Daoy (cell line): ENCODE data around the gene HLA-E. TPM values are rescaled to one million over a fixed set of nuclear protein-coding genes. Genes with fewer than 3 reads are reported as not detected.
"Not testable (repeated sequence)": the region's sequence is repeated elsewhere in the genome, so short reads cannot be mapped to it uniquely, and the experiment has no call there.

Experiments
- DNase-seq: peaks from one replicate; pipeline ENCODE4 v3.0.0-alpha.2; 2015; ENCODE audit warnings: low read depth
- total RNA-seq: library from RNA; depleted of rRNA; stranded (reverse); fragments of >200 nt; shearing (Covaris generic); gene quantifications from 2 replicates; pipeline ENCODE4 v1.2.3, GENCODE V29; 2014

Gene HLA-E
- total RNA-seq, 1 experiment from 2014 or later, result 110 TPM

- DNase-seq, result no peak
Observed at GRCh38 chr6:30507849-30508827, 18.8 kb downstream of the HLA-E start.

- peak; percentile 37 for DNase-seq
Observed at GRCh38 chr6:30508890-30509736, 19.8 kb downstream of the HLA-E start.

- no peak for DNase-seq
Observed at GRCh38 chr6:30510419-30511168, 21.3 kb downstream of the HLA-E start.

GRCh38 chr6:30511169-30511546, 21.8 kb downstream of the HLA-E start:
- no peak for DNase-seq

GRCh38 chr6:30513451-30513850, 24.1 kb downstream of the HLA-E start:
- no peak for DNase-seq

GRCh38 chr6:30515106-30515505, 25.8 kb downstream of the HLA-E start:
- no peak for DNase-seq

GRCh38 chr6:30515944-30516753, 26.8 kb downstream of the HLA-E start:
- DNase-seq, result peak; percentile 95

- DNase-seq, result not testable (repeated sequence)
Observed at GRCh38 chr6:30516754-30517076, 27.4 kb downstream of the HLA-E start.

GRCh38 chr6:30517767-30518504, 28.6 kb downstream of the HLA-E start:
- not testable (repeated sequence) for DNase-seq

GRCh38 chr6:30518505-30519145, 29.3 kb downstream of the HLA-E start:
- DNase-seq, result not testable (repeated sequence)

- DNase-seq, result no peak
Observed at GRCh38 chr6:30520522-30520921, 31.2 kb downstream of the HLA-E start.

GRCh38 chr6:30521082-30521481, 31.8 kb downstream of the HLA-E start:
- DNase-seq, result peak; percentile 73

GRCh38 chr6:30521952-30522351, 32.6 kb downstream of the HLA-E start:
- DNase-seq, result not testable (repeated sequence)

GRCh38 chr6:30526444-30526843, 37.1 kb downstream of the HLA-E start:
- not testable (repeated sequence) for DNase-seq

- DNase-seq, result not testable (repeated sequence)
Observed at GRCh38 chr6:30529349-30529875, 40.1 kb downstream of the HLA-E start.

- DNase-seq, result no peak
Observed at GRCh38 chr6:30530014-30530413, 40.7 kb downstream of the HLA-E start.

GRCh38 chr6:30533460-30534294, 44.4 kb downstream of the HLA-E start:
- no peak for DNase-seq

GRCh38 chr6:30537931-30538330, 48.6 kb downstream of the HLA-E start:
- DNase-seq, result no peak
